Astrocyte (in vitro differentiated cells and primary cell): Measurements from ENCODE around the gene OR11H12.
"Not testable (repeated sequence)": the region's sequence is repeated elsewhere in the genome, so short reads cannot be mapped to it uniquely, and the experiment has no call there.

Experiments
- EZH2 ChIP-seq: IDR thresholded peaks from 2 replicates; pipeline ENCODE4 v1.6.1; 2012; ENCODE audit warnings: mild to moderate bottlenecking, low read length, inconsistent platforms; ENCODE audit not compliant: insufficient read depth
- TF ChIP-seq, protein P1 (sequence below): IDR thresholded peaks from 2 replicates; pipeline ENCODE4 v1.5.1; 2011; ENCODE audit warnings: low read depth, mild to moderate bottlenecking, inconsistent platforms, low read length, moderate library complexity; ENCODE audit not compliant: insufficient read depth

DNA sequence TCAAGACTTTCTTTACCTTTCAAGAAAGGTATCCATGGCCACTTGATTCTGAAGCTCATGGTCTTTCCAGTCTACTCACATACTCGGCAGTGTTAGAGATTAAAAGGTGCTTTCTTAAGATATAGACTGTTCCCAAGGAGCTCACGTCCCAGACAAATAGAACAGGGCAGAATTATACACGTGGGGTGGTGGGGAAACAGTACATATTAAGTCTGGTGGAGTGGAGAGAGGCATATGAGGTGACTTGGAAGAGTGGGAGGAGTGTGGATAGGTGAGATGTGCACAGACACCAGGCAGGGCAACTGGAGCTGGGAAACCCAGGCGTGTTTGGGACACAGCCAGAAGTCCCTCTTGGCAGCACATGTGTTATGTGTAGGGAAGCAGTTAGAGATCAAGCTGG lies 37.9 kb downstream of the OR11H12 start:
- TF ChIP-seq, protein P1, sequence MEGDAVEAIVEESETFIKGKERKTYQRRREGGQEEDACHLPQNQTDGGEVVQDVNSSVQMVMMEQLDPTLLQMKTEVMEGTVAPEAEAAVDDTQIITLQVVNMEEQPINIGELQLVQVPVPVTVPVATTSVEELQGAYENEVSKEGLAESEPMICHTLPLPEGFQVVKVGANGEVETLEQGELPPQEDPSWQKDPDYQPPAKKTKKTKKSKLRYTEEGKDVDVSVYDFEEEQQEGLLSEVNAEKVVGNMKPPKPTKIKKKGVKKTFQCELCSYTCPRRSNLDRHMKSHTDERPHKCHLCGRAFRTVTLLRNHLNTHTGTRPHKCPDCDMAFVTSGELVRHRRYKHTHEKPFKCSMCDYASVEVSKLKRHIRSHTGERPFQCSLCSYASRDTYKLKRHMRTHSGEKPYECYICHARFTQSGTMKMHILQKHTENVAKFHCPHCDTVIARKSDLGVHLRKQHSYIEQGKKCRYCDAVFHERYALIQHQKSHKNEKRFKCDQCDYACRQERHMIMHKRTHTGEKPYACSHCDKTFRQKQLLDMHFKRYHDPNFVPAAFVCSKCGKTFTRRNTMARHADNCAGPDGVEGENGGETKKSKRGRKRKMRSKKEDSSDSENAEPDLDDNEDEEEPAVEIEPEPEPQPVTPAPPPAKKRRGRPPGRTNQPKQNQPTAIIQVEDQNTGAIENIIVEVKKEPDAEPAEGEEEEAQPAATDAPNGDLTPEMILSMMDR: not testable (repeated sequence)
- not testable (repeated sequence) for TF ChIP-seq EZH2
